NT2/D1 (cell line): ENCODE results near the gene SLC17A8.

Source experiments
- SUZ12 ChIP-seq: IDR thresholded peaks from 2 replicates; pipeline ENCODE4 v1.6.1; 2011; ENCODE audit not compliant: insufficient read length, insufficient read depth; ENCODE audit errors: extremely low read depth
- YY1 ChIP-seq: IDR thresholded peaks from 2 replicates; pipeline ENCODE4 v1.6.1; 2011; ENCODE audit not compliant: insufficient read length, insufficient read depth
- ZNF274 ChIP-seq: IDR thresholded peaks from 2 replicates; pipeline ENCODE4 v1.6.1; 2011; ENCODE audit warnings: mild to moderate bottlenecking, low read depth, low read length

GRCh38 chr12:100422646-100423045 lies 65.8 kb downstream of the SLC17A8 start:
- TF ChIP-seq ZNF274 = no peak
- no peak for TF ChIP-seq SUZ12
- TF ChIP-seq YY1 = no peak
